G401.6 (cell line): ENCODE measurements around the gene EXOSC5.
"Not testable (repeated sequence)": the region's sequence is repeated elsewhere in the genome, so short reads cannot be mapped to it uniquely, and the experiment has no call there.

Source experiments
- FAIRE-seq: peaks from 2 replicates; lab custom pipeline; 2012; peaks lifted over from hg19 to GRCh38; lab: Jason Lieb, UNC

Gene EXOSC5

DNA sequence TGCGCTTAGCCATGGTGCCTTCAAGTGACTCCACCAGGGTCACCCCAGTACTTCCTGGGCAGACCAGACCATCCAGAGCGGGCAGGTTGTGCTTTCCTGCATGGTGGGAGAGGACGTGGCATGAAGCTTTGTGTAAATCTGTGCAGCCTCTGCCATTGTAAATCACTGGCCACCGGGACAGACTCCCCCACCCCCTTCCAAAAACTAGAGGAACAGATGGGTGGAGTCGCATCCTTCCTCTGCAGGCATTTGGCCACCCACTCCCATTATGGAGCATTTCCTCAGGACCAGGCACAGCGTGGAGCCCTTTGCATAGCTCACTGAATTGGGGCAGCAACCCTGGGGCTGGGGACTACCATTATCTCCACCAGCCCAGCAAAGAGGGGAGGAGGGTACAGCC lies 8.6 kb upstream of the EXOSC5 start:
- FAIRE-seq: no peak

DNA sequence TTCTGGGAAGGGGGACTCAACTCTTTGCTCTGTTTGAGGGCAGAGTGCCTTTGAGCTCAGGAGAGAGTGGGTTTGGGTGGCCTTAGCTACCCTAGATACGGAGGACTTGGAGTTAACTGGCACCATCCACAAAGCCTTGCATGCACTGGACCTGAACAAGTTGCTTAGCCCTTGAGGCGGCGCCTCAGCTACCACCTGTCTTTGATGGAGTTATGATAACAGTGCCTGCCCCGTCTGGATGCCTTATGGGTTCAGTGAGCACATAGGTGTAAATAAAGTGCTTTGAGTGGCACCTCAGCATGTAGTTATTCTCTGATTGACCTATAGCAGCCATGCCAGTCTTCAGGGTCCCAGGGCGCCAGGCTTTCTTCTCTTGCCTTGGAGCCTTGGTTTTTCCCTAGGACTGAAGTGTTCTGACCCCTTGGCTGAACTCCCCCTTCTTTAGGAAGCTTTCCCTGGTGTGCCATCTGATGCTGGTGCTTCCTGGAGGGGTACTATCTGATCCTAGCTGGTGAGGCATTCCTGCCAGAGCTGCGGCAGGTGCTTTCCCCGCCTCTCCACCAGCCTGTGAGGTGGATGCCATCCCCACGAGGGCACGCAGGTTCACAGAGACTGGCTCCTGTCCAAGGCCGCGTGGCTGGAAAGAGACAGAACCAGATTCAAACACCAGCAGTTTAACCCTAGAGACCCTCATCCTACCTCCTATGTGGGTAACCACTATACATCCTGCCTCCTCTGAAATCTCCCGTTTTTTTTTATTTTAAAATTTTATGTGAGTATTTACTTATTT lies 6.2 kb upstream of the EXOSC5 start:
- FAIRE-seq: no peak

DNA sequence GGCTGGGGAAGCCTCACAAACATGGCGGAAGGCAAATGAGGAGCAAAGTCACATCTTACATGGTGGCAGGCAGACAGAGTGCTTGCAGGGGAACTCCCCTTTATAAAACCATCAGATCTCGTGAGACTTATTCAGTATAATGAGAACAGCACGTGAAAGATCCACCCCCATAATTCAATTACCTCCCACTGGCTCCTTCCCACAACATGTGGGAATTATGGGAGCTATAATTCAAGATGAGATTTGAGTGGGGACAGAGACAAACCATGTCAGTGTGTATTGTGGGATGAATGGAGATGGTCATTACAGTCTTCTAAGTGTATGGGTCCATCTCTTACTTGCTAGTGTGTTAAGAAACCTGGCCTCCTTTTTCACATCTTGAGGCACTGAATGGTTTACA lies 4.9 kb upstream of the EXOSC5 start:
- FAIRE-seq: no peak

DNA sequence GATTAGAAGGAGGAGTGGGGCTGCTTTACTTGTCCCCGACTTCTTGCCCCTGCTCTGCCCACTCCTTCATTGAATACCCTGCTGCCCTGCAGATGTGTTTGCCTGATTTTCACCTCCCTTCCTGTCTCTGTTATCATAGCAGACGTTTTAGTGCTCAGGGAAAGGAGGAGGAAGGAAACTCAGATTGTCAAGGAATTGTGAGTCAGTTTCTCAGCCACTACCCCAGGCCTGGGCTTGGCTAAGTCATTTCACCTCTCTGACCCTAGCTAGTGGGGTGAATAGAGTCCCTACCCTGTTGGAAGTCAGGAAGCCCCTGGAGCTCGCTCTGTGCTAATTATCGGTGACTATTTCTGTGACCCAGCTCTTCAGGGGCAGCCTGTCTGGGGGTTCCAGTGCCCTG lies 4.3 kb upstream of the EXOSC5 start:
- FAIRE-seq: no peak

DNA sequence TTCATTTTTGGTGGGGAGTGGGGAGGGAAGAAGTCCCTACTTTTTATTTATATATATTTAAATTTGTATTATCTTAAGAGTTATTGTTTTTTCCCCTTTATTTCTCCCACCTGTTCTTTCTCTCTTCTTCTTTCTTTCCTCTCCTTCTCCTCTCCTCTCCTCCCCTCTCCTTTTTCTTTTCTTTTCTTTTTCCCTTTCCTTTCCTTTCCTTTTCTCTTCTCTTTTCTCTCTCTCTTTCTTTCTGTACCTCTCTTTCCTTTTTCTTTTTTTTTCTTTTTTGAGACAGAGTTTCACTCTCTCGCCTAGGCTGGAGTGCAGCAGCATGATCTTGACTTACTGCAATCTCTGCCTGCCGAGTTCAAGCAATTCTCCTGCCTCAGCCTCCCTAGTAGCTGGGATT lies 2.4 kb upstream of the EXOSC5 start:
- FAIRE-seq: no peak

DNA sequence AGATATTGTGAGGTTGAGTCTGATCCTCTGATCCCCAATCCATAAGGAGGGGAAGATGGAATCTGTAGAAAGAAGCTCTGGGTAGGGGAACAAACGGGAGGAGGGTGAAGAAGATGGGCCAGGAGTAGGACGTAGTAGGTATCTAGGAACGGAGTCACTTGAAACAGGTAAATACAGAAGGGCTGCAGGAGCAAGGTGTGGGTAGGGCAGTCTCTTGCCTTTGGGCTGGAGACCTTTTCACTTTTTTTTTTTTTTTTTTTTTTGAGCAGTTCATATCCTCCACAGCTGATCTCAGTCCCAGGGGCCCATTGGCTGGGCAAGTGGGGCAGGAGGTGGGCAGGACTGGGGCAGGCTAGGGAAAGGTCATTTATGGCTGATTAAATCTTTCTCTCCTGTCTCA lies 1.9 kb upstream of the EXOSC5 start:
- no peak for FAIRE-seq

DNA sequence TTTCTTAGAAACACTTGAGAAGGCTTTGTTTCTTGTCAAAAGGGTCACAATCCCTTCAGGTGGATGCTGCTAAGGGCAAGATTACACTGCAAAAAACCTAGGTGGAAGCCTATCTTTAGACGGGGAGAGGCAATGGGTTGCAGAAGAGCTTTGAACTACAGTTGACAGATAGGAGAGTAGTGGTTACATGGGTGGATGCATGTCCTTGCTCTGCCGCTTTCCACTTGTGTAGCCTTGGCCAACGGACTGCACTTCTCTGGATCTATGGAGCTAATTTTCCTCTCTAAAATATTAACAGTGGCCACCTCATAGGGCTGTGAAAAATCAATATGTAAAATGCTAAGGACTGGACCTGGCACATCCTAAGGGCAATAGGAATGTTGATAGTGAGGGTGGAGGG lies 1.4 kb upstream of the EXOSC5 start:
- no peak for FAIRE-seq

DNA sequence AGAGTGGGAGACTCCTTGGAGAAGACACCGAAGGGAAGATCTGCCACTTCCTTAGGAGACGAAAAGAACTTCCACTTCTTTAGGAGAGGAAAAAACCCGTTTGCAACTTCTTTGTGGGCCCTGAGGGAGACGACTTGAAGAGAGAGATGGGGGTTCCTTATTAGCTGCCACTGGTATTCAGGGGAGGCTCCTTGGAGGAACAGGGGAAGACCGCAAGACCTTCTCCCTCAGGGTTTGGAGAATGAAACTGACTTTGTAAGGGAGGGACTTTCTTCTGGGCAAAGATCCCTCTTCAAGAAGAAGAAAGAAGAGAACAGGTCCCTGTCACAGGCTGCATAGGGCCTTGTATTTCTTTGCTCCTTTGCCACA lies 875 bp upstream of the EXOSC5 start:
- FAIRE-seq: no peak

DNA sequence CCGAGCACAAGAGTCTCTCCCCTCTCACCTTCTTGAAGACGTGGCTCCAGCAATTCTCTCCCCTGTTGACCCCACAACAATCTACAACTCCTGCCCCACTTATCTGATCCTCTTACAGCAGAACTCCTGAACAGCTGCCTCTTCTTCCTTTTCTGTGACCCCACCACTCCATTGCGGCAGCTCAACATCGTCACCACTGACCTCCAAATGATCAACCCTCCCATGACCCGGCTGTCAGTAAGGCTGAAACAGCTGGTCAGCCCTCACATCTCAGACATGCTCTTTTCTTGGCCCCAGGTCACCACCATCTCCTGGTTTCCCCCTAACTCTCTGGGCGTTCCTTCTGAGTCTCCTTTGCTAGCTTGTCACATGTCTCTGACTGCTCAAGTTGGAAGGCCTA lies 1.8 kb downstream of the EXOSC5 start:
- no peak for FAIRE-seq

DNA sequence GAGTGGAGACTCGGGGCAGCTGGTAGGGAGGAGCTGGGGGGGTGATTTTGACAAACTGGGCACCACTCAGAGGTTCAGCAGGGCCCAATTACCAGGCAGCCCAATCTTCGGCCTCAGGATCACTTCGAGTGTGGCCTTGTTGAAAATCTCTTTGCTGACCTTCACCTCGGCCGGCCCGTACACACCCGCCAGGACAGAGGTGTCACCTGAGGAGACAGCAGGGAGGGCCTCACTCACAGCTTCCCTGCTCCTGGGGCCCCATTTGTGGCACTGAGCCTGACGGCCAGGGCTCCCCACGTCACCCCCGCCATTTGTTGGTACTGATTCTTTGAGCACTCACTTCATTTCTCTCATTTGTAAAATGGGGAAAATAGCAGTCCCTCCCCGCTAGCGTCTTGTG lies 4.4 kb downstream of the EXOSC5 start:
- FAIRE-seq: no peak

DNA sequence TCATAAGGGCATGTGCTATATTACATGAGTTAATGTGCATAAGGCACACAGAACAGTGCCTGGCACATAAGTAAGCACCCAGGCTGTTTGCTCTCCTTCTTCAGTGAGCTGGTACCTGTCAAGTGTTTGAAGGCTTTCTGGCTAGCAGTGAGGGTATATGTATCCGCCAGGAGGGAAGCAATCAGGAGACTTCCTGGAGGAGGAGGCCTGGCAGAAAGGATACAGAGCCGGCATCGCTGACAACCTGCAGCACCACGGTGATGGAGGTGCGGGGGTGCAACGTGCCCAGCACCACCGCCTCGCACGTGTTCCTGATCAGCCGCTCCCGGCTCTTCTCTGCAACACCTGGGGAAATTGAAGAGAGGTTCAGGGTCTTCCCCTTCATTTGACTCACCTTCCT lies 5.5 kb downstream of the EXOSC5 start:
- FAIRE-seq: no peak

DNA sequence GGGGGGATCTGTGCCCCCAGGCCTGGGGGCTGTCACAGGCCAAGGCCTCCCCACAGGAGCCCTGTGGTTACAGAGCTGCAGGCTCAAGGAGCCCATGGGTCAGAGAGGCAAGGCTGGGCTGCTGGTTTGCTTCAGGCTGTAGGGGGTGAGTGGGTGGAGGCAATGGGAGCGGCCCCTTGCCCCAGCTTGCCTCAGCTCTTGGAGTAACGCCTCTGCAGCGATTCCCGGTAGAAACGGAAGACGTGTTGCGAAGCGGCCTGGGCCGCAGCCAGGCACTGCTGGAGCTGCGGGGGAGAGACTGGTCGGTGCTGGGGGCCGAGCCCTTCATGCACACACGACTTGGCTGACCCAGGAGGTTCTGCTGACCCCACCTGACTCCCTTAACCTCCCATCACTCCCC lies 10.7 kb downstream of the EXOSC5 start:
- FAIRE-seq: no peak

DNA sequence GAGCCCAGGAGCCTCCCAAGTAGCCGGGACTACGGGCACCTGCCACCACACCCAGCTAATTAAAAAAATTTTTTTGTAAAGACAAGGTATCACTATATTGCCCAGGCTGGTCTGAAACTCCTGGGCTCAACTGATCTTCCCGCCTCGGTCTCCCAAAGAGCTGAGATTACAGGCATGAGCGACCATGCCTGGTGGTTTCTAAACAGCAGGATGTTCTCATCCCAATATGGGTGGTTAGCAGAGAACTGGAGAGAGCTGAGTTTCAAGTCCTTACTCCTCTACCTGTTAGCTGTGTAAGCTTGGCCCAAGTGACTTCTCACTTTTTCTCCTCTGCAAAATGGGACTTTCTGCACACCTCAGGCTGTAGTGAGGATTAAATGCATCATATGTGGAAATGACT lies 12.8 kb downstream of the EXOSC5 start:
- FAIRE-seq: no peak

DNA sequence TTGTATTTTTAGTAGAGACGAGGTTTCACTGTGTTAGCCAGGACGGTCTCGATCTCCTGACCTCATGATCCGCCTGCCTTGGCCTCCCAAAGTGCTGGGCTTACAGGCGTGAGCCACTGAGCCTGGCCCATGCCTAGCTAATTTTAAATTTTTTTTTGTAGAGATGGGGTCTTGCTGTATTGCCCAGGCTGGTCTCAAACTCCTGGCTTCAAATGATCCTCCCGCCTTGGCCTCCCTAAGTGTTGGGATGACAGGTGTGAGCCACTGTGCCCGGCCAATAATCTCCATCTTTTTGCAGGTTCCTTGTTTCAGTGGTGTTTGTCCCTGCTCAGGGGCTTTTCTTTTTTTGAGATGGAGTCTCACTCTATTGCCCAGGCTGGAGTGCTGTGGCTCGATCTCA lies 15.6 kb downstream of the EXOSC5 start:
- FAIRE-seq: not testable (repeated sequence)

DNA sequence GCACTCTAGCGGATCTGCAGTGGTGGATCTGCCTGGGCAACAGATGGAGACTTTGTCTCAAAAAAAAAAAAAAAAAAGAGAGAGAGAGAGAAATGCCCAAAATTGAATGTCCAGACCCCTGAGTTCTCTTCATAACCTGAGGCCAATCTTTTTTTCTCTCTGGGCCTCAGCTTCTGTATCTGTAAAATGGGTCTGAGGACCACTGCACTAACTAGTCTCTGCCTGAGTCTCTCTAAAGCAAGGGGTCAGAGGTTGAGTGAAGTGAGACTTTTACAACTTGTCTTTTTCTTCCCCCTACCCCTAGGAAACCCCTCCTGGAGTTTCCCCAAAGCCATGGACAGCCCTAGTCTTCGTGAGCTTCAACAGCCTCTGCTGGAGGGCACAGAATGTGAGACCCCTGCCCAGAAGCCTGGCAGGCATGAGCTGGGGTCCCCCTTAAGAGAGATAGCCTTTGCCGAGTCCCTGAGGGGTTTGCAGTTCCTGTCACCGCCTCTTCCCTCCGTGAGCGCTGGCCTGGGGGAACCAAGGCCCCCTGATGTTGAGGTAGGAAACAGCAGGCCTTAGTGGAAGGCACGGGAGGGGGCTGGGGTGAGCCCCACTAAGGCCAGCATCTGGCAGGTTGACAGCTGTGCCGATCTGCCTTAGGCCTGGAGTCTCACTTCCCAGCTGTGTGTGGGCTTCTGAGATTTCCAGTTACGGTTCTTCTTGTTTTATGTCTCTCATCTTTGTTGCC lies 19.0 kb downstream of the EXOSC5 start:
- FAIRE-seq: no peak

DNA sequence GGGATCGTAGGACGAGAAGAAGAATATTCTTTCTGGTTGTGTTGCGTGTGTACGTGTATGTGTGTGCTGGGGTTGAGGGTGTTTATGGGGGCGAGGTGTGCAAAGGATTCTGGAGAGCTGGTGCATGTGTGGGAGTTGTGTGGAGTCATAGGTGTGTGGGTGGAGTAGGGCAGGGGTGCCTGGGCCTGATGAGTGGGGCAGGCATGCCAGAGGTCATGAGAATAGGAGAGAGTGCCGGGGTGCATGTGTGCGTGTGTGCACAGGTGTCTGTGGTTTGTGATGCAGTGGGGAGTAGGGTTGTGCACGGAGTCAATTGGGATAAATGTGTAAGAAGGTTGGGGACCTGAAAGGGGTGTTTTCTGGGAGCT lies 20.2 kb downstream of the EXOSC5 start:
- FAIRE-seq: no peak

DNA sequence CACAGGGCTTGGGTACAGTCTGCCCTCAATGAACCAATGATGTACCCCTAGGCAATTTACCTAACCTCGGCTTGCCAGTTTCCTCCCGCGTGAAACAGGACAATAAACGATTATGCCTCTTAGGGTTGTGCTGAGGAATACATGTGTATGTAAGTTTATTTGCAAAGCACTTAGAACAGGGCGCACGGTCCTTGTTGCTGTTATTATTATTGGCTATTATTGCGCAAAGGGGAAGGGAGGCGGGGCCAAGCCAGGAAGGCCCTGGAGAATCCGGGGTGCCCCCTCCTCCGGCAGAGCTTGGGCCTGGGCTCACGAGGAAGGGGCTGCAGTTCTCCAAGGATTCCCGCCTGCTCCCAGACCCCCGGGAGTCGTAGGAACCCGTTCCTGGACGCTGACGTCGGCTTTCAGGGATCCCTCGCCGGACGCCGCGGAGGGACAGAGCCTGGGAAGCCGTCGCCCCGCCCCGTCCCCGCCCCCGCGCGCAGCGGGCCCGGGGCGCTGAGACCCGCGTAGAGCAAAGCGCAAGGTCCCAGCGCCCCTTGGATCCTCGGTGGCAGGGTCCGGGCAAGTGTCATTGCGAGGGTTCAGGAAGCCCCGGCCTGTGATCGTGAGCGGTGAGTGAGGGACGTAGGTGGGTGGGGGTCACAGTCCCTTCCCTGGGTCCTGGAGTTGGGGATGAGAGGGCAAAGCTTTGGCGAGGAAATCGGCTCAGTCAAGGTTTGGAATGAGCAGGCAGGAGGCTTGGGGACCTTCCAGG lies 20.7 kb downstream of the EXOSC5 start, which contains the start of gene TMEM91:
TMEM91 (plus strand) TSS at position 293 of the 757 bp plus-strand sequence. CDS start 1,777 bp downstream, outside the sequence.
- FAIRE-seq: no peak

DNA sequence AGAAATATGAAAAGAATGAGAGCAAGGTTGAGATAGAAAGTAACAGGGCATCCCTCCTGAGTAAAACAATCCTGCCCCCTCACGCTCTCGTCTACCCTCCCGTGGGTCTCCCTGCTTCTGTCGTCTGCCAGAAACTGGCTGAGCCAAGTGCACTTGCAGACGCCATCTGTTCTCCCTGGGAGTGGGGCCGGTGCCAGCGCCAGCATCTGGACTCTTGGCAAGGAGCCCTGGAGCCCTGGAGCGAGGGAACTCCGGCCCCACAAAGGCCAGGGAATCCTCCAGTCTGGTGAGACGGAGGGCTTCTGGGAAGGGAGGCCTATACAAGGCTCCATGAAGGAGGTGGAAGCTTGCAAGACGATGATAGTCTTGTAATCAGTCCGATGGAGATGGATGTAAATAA lies 23.2 kb downstream of the EXOSC5 start:
- no peak for FAIRE-seq

DNA sequence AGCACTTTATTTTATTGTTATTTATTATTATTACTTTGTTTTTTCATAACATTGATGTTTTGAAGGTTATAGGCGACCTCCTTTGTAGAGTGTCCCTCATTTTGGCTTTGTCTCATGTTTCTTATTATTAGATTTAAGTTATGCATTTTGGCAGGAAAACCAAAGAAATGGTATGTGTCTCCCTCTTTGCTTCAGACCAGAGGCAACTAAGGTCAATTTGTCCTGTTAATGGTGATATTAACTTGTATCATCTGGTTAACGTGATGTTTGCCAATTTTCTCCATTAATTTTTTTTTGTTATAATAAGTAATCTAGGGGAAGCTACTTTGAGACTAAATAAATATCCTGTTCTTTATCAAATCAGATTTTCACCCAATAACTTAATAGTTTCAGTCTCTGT lies 24.7 kb downstream of the EXOSC5 start:
- no peak for FAIRE-seq

DNA sequence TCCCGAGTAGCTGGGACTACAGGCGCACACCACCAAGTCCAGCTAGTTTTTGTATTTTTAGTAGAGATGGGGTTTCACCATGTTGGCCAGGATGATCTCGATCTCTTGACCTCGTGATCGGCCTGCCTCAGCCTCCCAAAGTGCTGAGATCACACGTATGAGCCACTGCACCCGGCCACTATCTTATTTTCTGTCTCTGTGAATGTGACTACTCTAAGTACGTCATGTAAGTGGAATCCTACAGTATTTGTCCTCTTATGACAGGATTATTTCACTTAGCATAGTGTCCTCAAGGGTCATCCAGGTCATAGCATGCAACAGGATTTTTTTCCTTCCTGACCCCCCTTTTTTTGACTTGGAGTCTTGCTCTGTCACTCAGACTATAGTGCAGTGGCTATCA lies 25.6 kb downstream of the EXOSC5 start:
- no peak for FAIRE-seq

DNA sequence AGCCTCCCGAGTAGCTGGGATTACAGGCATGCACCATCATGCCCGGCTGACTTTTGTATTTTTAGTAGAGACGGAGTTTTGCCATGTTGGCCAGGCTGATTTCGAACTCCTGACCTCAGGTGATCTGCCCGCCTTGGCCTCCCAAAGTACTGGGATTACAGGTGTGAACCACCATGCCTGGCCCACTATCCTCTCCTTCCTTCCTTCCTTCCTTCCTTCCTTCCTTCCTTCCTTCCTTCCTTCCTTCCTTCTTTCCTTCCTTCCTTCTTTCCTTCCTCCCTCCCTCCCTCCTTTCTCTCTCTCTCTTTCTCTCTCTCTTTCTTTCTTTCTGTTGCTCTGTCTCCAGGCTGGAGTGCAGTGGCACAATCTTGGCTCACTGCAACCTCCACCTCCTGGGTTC lies 26.0 kb downstream of the EXOSC5 start:
- FAIRE-seq: not testable (repeated sequence)

DNA sequence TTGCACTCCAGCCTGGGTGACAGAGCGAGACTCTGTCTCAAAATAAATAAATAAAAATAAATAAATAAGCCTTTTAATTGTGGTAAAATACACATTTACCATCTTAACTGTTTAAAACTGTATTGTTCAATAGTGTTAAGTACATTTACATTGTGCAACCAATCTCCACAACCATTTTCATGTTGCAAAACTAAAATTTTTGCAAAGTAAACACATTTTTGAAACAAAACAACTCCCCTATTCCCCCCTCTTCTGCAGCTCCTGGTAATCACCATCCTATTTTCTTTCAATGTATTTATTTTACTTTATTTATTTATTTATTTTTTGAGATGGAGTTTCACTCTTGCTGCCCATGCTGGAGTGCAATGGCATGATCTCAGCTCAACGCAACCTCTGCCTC lies 27.4 kb downstream of the EXOSC5 start:
- FAIRE-seq: no peak

DNA sequence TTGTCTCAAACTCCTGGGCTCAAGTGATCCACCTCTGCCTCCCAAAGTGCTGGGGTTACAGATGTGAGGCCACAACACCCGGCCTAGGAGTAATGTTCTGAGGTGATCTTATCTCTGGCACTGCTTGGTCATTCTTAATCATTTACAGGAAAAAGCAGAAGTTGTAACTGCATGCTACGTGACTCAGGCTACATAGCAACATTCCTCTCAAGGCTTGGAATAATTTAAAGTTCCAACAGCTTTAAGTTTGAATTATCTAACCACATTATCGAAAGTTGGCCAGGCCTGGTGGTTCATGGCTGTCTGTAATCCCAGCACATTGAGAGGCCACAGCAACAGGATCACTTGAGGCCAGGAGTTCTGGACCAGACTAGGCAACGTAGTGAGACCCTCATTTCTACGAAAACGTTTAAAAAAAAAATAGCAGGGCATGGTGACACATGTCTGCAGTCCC lies 29.3 kb downstream of the EXOSC5 start:
- FAIRE-seq: no peak
